Loucy (cell line): ENCODE results near the gene SKIC3.

Experiments
- H2AFZ ChIP-seq: fragments of 200-600 bp; sonication (generic); 2 replicates; pipeline ENCODE4 v1.6.0; 2016; ENCODE audit warnings: antibody characterized with exemption, mild to moderate bottlenecking, low read length, moderate library complexity
- H3F3A ChIP-seq: fragments of 200-600 bp; 2 replicates; pipeline ENCODE4 v1.6.0; 2016; ENCODE audit warnings: antibody characterized with exemption, low read depth, mild to moderate bottlenecking
- H3K27me3 ChIP-seq: fragments of 200-600 bp; sonication (generic); 2 replicates; pipeline ENCODE4 v1.6.1; 2014; ENCODE audit warnings: low read length, mild to moderate bottlenecking; ENCODE audit not compliant: insufficient read depth, poor library complexity, severe bottlenecking
- H3K36me3 ChIP-seq: fragments of 200-600 bp; sonication (generic); 2 replicates; pipeline ENCODE4 v1.6.1; 2016; ENCODE audit warnings: low read length; ENCODE audit not compliant: insufficient read depth
- H3K4me1 ChIP-seq: fragments of 200-600 bp; sonication (generic); 2 replicates; pipeline ENCODE4 v1.5.1; 2014; ENCODE audit warnings: low read length, mild to moderate bottlenecking; ENCODE audit not compliant: insufficient read depth, poor library complexity, severe bottlenecking
- H3K4me2 ChIP-seq: fragments of 200-600 bp; sonication (generic); 2 replicates; pipeline ENCODE4 v1.6.0; 2014; ENCODE audit warnings: antibody characterized with exemption, low read length, low read depth, mild to moderate bottlenecking; ENCODE audit not compliant: poor library complexity, severe bottlenecking
- H3K4me3 ChIP-seq: fragments of 200-600 bp; sonication (generic); 2 replicates; pipeline ENCODE4 v1.5.1; 2014; ENCODE audit warnings: low read length, mild to moderate bottlenecking, mixed read lengths; ENCODE audit not compliant: poor library complexity, severe bottlenecking
- H3K79me2 ChIP-seq: fragments of 200-600 bp; sonication (generic); 2 replicates; pipeline ENCODE4 v1.6.1; 2014; ENCODE audit warnings: low read length; ENCODE audit not compliant: insufficient read depth
- H3K9ac ChIP-seq: fragments of 200-600 bp; sonication (generic); 2 replicates; pipeline ENCODE4 v1.6.0; 2014; ENCODE audit warnings: mild to moderate bottlenecking, low read depth, low read length, moderate library complexity; ENCODE audit not compliant: poor library complexity, severe bottlenecking
- H3K9me2 ChIP-seq: fragments of 200-600 bp; sonication (generic); replicated peaks from 2 replicates; pipeline ENCODE4 v1.6.1; 2016; ENCODE audit warnings: low read depth, low read length, mixed read lengths
- H3K9me3 ChIP-seq: fragments of 200-600 bp; sonication (generic); 2 replicates; pipeline ENCODE4 v1.6.1; 2014; ENCODE audit warnings: mild to moderate bottlenecking, antibody characterized with exemption, low read length, low read depth; ENCODE audit not compliant: insufficient read depth
- H4K20me1 ChIP-seq: fragments of 200-600 bp; sonication (generic); 2 replicates; pipeline ENCODE4 v1.6.0; 2014; ENCODE audit warnings: antibody characterized with exemption, low read length, mild to moderate bottlenecking; ENCODE audit not compliant: insufficient read depth, poor library complexity, severe bottlenecking
- EZH2phosphoT487 ChIP-seq: fragments of 200-600 bp; IDR thresholded peaks from 2 replicates; pipeline ENCODE4 v1.6.1; 2018; ENCODE audit warnings: antibody characterized with exemption, mild to moderate bottlenecking, moderate library complexity, borderline replicate concordance
- TF ChIP-seq, protein P1 (sequence below): fragments of 200-600 bp; sonication (generic); conservative IDR thresholded peaks from 2 replicates; pipeline ENCODE4 v1.5.1; 2014; ENCODE audit warnings: mild to moderate bottlenecking, antibody characterized with exemption, low read length

The SKIC3 gene

GRCh38 chr5:95595289-95595931 lies 40.6 kb upstream of the SKIC3 start:
- no peaks in the 10 kb centered on the region for H3K79me2 ChIP-seq
- no peaks in the 10 kb centered on the region for H3K9me3 ChIP-seq
- H3F3A ChIP-seq = 0 out of 2 replicates have a peak, but pooled peaks cover 4% of the 10 kb centered on the region
- peaks cover 17% of the 10 kb centered on the region for H3K4me1 ChIP-seq
- H3K9ac ChIP-seq = no peak overlapping the region
- H3K36me3 ChIP-seq = no peaks in the 10 kb centered on the region
- H2AFZ ChIP-seq = no peak overlapping the region
- no peak overlapping the region for H3K4me2 ChIP-seq
- TF ChIP-seq, protein P1, sequence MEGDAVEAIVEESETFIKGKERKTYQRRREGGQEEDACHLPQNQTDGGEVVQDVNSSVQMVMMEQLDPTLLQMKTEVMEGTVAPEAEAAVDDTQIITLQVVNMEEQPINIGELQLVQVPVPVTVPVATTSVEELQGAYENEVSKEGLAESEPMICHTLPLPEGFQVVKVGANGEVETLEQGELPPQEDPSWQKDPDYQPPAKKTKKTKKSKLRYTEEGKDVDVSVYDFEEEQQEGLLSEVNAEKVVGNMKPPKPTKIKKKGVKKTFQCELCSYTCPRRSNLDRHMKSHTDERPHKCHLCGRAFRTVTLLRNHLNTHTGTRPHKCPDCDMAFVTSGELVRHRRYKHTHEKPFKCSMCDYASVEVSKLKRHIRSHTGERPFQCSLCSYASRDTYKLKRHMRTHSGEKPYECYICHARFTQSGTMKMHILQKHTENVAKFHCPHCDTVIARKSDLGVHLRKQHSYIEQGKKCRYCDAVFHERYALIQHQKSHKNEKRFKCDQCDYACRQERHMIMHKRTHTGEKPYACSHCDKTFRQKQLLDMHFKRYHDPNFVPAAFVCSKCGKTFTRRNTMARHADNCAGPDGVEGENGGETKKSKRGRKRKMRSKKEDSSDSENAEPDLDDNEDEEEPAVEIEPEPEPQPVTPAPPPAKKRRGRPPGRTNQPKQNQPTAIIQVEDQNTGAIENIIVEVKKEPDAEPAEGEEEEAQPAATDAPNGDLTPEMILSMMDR = no peak
- no peak for TF ChIP-seq EZH2phosphoT487
- H3K9me2 ChIP-seq = no peaks in the 10 kb centered on the region
- H3K4me3 ChIP-seq = no peak overlapping the region
- H3K27me3 ChIP-seq = no peaks in the 10 kb centered on the region
- no peaks in the 10 kb centered on the region for H4K20me1 ChIP-seq

- Histone ChIP-seq H3F3A (0 out of 2 replicates have a peak, but pooled peaks cover 4% of the 10 kb centered on the region), H3K9me2 (no peaks in the 10 kb centered on the region), H3K4me2 (peak overlapping the region; percentile 38), H2AFZ (no peak overlapping the region), H3K9ac (no peak overlapping the region), H3K27me3 (no peaks in the 10 kb centered on the region), H3K36me3 (no peaks in the 10 kb centered on the region), H3K79me2 (no peaks in the 10 kb centered on the region), H3K4me1 (peaks cover 19% of the 10 kb centered on the region), H4K20me1 (no peaks in the 10 kb centered on the region), H3K9me3 (no peaks in the 10 kb centered on the region), H3K4me3 (peak overlapping the region; percentile 3)
- TF ChIP-seq EZH2phosphoT487 = no peak
- TF ChIP-seq, protein P1 = no peak
Observed at GRCh38 chr5:95591490-95591901, 36.7 kb upstream of the SKIC3 start.

- no peaks in the 10 kb centered on the region for H3K9me2 ChIP-seq
- H3K4me1 ChIP-seq = peaks cover 19% of the 10 kb centered on the region
- H3K79me2 ChIP-seq = no peaks in the 10 kb centered on the region
- no peaks in the 10 kb centered on the region for H4K20me1 ChIP-seq
- no peak overlapping the region for H2AFZ ChIP-seq
- no peaks in the 10 kb centered on the region for H3K9me3 ChIP-seq
- peak overlapping the region; percentile 38 for H3K4me2 ChIP-seq
- H3K4me3 ChIP-seq = peak overlapping the region; percentile 3
- H3K27me3 ChIP-seq = no peaks in the 10 kb centered on the region
- TF ChIP-seq, protein P1 = no peak
- TF ChIP-seq EZH2phosphoT487 = no peak
- 0 out of 2 replicates have a peak, but pooled peaks cover 4% of the 10 kb centered on the region for H3F3A ChIP-seq
- no peaks in the 10 kb centered on the region for H3K36me3 ChIP-seq
- H3K9ac ChIP-seq = no peak overlapping the region
Observed at GRCh38 chr5:95590880-95591279, 36.1 kb upstream of the SKIC3 start.
